OCI-M2 (cell line): ENCODE data around the gene SIDT1.

ENCODE experiments used
- DNase-seq: peaks from one replicate; lab custom pipeline; 2025; ENCODE audit not compliant: unreplicated experiment; lab: John Stamatoyannopoulos, UW

SIDT1 gene

GRCh38 chr3:113676261-113676660 is 143.9 kb downstream of the SIDT1 start:
- DNase-seq = no peak

GRCh38 chr3:113677737-113678136 is 145.4 kb downstream of the SIDT1 start:
- no peak for DNase-seq

- DNase-seq = no peak
Observed at GRCh38 chr3:113678773-113679172, 146.4 kb downstream of the SIDT1 start.
